HG03108 (cell line): ENCODE measurements around the gene PDF.

ENCODE experiments used
- ATAC-seq: cut with Tn5 transposase; IDR thresholded peaks from one replicate; pipeline ENCODE4 v1.9.1; 2021; ENCODE audit warnings: moderate library complexity; ENCODE audit not compliant: unreplicated experiment

PDF gene

GRCh38 chr16:69286941-69287713, 43.3 kb downstream of the PDF start:
- no peak for ATAC-seq

DNA sequence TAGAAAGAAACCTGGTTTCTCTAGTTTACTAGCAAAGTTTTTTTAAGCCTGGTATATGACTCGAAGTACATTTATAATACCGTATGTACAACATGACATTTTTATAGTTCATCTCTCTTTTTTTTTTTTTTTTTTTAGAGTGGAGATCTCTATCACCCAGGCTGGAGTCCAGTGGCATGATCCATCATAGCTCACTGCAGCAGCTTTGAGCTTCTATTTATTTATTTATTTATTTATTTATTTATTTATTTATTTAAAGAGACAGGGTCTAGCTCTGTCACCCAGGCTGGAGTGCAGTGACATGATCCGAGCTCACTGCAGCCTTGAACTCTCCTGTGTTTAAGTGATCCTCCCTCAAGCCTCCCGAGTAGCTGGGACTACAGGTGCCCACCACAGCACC, 45.1 kb downstream of the PDF start:
- no peak for ATAC-seq

DNA sequence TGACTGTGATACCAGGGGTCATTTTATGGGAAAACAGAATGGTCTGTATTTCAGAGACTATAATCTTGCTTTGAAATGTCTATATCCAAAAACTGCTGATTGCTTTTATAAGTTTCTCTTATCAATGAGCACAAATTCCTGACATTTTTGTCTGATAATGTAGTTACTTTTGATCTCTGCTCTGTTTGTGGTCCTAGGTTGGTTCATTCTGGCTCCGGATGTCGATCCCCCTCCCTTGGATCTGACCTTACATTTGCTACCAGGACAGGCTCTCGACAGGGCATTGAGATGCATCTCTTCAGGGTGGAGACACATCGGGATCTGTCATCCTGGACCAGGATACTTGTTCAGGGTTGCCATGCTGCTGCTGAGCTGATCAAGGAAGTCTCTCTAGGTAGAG, 46.5 kb downstream of the PDF start:
- no peak for ATAC-seq

- no peak for ATAC-seq
Measured at GRCh38 chr16:69277413-69277812, 53.0 kb downstream of the PDF start.
